Renal cortical epithelial cell (primary cell): Measurements from ENCODE around the gene PTPRQ. TPM values are rescaled to one million over a fixed set of nuclear protein-coding genes. Genes with fewer than 3 reads are reported as not detected.
"Not testable (repeated sequence)": the region's sequence is repeated elsewhere in the genome, so short reads cannot be mapped to it uniquely, and the experiment has no call there.

Experiments
- DNase-seq: peaks from one replicate; pipeline ENCODE4 v3.0.0-alpha.2; 2011; ENCODE audit warnings: low read depth
- total RNA-seq: library from RNA; depleted of rRNA; stranded (reverse); fragments of >200 nt; gene quantifications from 2 replicates; pipeline ENCODE4 v1.2.3, GENCODE V29; 2014

Gene PTPRQ, protein sequence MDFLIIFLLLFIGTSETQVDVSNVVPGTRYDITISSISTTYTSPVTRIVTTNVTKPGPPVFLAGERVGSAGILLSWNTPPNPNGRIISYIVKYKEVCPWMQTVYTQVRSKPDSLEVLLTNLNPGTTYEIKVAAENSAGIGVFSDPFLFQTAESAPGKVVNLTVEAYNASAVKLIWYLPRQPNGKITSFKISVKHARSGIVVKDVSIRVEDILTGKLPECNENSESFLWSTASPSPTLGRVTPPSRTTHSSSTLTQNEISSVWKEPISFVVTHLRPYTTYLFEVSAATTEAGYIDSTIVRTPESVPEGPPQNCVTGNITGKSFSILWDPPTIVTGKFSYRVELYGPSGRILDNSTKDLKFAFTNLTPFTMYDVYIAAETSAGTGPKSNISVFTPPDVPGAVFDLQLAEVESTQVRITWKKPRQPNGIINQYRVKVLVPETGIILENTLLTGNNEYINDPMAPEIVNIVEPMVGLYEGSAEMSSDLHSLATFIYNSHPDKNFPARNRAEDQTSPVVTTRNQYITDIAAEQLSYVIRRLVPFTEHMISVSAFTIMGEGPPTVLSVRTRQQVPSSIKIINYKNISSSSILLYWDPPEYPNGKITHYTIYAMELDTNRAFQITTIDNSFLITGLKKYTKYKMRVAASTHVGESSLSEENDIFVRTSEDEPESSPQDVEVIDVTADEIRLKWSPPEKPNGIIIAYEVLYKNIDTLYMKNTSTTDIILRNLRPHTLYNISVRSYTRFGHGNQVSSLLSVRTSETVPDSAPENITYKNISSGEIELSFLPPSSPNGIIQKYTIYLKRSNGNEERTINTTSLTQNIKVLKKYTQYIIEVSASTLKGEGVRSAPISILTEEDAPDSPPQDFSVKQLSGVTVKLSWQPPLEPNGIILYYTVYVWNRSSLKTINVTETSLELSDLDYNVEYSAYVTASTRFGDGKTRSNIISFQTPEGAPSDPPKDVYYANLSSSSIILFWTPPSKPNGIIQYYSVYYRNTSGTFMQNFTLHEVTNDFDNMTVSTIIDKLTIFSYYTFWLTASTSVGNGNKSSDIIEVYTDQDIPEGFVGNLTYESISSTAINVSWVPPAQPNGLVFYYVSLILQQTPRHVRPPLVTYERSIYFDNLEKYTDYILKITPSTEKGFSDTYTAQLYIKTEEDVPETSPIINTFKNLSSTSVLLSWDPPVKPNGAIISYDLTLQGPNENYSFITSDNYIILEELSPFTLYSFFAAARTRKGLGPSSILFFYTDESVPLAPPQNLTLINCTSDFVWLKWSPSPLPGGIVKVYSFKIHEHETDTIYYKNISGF (N-terminal part only)
- 0.17 and 0.20 TPM in 2 replicates for total RNA-seq

DNA sequence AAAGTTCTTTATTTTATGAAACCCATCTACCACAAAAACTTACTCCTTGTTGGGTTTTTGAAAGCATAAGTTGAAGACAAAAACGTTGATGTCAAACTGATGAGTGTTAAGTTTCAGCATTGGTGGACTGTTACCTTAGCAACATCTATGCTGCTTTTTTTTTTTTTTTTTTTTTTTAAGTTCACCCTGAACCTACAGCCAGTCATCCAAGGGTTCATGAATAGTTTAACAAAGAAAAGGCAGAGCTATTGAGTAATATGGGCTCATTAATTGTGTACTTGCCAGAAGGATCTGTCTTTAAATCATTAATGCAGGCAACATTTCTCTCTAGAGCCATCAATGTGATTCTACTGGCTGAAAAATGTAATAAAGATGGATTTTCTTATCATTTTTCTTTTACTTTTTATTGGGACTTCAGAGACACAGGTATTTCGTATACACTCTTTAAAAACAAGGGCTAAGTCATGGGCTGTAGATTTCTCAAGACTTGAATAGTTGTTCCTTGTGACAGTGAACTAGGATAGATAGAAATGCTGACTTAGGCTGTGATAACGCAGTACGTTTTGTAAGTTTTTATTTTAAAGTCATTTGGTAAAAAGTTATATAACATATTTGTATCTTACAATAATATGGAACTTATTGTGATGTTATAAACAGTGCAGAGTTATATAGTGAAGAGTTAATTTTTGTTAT lies at the start of gene PTPRQ:
Gene PTPRQ, plus strand, starts transcription at position 262 of the 693 bp plus-strand sequence. Its CDS starts 111 bp downstream, at position 373.
- peak; percentile 87 for DNase-seq

DNA sequence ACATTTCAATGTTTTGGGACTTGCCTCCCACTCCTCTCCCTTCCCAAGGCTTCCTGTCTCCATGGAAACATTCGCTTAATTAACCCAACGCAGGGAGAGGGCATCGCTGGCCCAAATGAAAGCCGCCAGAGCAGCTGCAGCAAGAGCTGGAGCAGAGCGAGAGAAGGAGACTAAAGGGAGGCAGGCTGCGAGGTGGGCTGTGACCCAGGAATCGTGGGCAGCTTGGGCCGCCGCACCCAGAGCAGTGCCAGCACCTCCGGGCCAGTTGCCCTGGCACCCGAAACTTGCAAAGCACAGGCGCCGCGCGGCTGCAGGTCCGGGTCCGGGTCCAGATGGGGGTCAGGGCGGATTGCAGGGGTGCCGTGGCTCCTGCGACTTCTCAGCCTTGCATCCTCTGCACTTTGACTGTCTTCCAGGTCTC lies 43.5 kb upstream of the PTPRQ start:
- DNase-seq, result no peak

DNA sequence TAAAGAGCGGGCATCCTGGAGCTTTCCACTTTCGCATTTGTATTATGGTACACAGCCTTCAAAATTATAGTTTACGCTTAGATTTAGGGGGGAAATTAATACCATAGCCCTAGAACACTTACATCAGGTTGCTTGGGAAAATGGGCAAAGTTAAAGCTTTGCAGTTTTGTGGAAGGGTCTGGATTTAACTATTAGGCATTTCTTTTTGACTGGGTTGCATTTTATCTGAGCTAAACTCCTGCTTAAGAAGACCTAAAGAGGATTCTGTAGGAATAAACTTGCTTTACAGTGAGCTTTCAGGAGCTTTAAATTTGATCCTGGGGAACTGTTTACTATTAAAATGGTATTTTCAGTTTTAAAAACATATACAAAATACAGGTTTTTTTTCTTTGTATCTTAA lies 42.8 kb upstream of the PTPRQ start:
- DNase-seq, result no peak

DNA sequence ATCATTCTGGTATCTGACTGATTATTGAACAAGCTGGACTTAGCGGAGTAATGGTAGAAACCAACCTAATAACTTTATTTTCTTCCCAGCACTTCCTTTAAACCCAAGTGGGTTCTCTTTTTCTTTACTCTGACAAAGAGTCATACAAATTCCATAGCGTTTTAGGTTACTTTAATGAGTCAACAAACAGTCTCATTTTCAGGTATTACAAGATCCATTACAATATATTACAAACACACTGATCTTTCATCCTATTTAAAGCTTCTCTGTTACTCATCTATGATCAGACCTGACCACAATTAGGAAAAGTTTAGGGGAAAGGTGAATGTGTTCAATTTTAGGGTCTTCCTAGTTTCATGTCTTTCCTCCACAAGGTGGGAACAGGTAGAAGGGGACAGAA lies 39.4 kb upstream of the PTPRQ start:
- no peak for DNase-seq

DNA sequence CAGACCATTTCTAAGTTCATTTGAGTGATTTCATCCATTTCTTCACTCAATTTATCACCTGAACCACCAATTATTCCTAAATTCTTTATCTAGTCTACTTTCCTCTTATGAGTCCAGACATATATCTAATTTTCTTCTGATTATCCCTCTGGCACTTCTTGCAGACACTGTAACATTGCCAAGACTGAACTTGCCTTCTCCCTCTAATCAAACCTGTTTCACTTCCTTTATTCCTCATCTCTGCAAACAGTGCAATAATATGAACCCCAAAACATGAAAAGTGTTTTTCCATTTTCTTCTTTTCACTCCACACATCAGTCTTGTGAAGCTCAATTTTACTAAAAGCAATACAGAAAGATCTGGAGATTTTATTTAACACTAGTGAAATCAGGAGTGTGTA lies 37.8 kb upstream of the PTPRQ start:
- DNase-seq, result no peak

DNA sequence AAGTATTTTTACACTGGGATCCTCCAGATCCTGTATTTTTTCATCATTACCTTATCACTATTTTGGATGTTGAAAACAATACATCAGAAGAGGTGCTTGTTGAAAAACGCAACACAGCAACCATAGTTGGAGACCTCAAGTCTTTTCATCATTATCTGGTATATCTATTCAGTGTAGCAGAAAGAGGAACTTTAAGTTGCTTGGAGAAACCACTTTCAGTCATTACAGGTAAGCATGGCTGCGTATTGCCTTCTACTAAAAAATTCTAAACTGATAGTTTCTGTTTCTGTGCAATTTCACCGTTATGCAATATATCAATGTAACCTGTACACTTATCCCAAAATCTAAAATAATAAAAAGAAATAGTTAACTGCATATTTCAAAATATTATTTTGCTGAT lies 32.2 kb upstream of the PTPRQ start:
- DNase-seq, result no peak

DNA sequence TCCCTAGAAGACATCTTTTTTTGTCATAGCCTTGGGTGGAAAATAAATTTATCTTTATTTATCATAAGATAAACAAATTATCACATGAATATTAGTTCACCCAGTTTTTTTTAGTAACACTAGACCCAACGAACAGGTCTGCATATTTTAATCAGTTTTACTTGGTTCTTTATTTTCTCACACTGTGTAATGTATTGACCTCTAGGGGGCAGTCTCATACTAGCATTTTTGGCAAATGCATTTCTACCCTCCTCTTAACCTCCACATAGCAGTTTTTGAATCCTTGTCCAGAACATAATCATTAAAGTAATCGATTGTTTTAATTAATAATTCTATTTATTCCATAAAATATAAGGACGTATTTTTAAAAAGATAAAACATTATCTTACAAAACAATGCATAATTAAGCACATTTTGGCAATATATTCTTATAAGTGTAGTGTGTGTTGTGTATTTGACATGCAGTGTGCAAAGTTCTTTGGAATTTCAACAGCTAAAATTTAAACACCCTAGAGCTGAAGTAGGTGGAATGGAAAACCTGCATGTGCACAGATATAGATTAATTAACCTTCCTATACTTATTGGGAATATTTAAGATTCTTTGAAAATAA lies 31.6 kb upstream of the PTPRQ start:
- DNase-seq, result peak; percentile 55

DNA sequence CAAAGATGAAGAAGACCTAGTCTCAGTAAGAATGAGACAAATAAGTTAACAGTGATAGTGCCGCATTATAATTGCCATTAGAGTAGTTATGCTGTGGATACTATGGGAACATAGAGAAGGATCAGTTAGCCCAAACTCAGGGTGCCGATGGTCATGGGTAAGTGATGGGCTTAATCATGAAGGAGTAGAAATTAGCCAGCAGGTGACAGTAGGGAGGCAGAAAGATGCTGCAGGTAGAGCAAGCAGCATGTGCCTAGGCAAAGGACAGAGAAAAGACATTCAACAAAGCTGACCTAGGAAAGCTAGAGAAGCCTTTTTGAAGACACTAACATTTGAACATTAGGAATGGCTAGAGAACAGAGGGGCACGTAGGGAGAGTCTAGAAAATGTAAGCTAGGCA lies 30.6 kb upstream of the PTPRQ start:
- no peak for DNase-seq

DNA sequence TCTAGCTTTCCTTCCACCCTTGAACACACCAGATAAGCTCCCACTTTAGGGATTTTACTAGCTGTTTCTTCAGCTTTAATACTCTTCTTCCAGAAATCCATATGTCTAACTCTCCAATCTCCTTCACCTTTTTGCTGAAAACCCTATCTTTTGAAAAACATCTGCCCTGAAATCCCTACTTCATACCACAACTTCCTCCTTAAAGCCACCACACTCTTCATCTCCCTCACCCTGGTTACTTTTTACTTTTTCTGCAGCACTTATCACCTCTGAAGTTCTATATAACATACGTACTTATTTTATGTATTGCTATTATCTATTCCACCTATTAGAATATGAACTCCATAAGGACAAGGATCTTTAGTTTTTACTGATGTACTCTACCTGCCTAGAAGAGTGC lies 28.6 kb upstream of the PTPRQ start:
- no peak for DNase-seq

DNA sequence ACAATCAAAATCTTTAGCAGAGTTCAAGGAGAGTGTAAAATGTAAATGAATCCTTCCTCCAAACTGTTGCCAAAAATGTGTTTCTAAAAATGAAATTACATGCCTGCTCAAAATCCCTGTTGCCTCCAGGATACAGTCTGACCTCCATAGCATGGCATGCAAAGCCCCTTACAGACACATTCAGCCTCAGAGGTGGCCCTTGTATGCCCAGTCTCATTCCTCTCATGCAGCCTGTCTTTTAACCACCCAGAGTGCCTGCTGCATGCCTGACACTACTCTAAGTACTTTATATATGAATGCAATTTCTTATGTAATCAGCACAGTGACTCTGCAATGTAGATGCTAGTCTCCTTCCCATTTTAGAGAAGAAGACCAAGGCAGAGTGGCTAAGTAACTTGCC lies 24.4 kb upstream of the PTPRQ start:
- no peak for DNase-seq

DNA sequence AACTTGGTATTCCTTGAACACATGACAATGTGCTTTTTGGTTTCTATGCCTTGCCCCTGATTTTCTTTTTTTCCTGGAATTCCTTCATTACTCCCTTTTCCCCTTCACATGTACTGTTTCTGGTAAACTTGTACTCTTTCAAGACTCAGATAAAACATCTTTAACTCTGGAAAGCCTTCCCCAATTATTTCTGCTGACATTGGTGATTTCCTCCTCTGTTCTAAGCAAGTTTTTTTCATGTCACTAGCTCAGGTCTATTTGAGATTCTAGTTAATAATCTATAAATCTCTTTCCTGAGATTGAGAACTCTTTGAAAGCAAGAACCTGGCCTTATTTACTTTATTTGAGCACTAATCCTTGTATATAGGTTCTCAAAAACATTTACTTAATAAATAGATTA lies 24.0 kb upstream of the PTPRQ start:
- no peak for DNase-seq

DNA sequence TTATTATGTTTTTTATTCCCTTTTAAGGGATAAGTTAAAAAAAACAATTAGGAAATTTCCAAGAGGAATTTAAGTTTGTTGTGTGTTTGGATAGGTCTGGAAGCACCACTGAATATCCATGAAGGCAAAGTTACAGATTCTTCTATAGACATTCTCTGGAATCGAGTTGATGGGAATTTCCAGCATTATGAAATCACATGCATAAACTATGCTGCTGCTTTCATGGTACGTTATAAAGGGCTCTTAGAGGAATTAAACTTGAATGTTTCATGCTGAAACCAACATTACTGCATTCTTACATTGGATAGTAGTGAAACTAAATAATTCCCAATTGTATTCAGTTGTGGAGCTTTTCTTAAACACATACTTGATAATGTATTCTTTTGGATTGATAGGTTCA lies 21.5 kb upstream of the PTPRQ start:
- DNase-seq, result peak; percentile 40

DNA sequence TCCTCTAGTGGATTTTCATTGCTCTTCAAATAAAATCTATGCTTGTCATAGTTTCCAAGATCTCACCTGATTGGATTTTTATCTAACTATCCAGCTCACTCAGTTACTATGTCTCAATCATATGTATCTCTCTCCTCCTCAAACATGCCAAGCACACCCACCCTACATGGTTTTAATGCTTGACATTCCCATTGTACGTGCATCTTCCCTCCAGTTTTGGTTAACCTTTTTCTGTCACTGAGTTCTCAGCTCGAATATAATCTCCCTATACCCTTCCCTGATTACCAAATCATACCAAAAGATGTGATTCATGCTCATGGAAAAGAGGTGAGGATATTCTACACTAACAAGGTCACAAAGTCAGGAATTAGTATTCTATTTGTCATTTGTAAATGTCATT lies 12.0 kb upstream of the PTPRQ start:
- no peak for DNase-seq

DNA sequence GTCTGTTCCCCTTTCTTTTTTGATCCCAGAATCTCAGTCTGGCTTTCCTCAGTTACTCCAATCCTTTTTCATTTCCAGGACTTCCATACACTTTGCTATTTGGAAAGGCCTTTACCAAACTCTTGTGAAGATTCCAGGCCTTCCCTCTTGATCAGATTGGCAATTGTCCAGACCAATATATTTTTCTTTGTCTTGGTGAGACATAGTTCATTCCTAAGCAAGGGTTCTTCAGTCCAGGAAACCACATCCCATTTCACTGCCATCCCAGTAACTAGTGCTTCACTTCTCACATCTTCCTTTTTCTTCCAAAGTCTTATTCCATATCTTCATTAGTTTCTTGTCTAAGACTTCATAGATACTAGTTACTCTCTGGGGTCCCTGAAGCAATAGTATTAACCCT lies 2.1 kb upstream of the PTPRQ start:
- DNase-seq, result peak; percentile 54

DNA sequence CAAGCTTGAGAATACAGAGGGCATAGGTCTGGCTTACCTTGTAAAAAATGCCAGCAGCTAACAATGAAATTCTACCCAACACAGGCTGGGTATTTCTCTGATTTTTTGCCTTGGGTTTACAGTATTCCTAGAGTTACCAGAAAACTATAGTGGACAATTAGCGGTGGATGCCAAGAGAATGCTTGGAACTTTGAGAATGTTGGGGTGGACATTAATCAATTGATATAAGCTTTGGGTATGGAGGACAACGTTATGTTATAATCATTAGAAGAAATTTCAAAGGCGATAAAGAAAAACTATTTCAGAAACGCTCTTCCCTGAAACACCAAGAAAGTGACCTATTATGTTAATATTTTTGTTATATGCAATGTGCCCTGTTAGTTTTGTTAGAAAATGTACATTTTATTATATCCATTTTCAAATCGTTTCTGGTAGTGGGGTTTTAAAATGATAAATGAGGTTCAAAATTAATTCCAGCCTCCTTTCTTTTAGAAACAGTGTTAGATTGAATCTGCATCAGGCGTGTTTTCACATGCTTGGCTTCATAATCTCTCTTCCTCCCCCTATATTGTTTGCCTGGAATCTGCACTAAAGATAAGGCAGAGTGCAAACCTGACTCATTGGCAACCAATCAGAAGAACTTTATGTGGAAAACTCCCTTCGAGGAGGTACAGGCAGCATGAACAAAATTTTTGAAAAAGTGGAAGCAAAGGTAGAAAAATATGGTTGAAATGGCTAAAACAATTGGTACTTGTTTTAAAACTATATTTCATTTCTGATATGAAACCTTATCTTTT lies 1.4 kb upstream of the PTPRQ start:
- no peak for DNase-seq

DNA sequence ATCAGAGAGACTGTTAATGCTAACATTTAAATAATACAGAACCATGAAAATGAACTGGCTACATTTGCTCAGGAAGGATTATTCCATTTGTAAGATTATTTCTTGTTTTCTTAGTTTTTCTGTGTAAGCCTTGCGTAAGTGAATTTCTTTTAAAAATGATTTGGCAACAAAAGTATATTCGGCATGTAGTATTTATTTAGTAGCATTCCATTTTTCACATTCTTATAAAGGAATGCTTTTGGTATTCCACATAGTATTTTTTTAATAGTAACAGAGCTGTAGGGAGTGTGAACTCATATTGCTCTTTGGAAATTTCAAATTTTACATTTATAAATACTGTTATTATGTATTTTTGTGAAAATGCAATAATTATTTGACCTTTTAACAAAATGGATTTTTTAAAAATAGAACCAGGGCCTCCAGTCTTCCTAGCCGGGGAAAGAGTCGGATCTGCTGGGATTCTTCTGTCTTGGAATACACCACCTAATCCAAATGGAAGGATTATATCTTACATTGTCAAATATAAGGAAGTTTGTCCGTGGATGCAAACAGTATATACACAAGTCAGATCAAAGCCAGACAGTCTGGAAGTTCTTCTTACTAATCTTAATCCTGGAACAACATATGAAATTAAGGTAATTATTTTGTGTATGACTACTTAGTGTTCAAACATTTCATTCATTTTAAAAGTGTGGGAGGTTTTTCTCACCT lies 1.2 kb downstream of the PTPRQ start:
- DNase-seq, result no peak

DNA sequence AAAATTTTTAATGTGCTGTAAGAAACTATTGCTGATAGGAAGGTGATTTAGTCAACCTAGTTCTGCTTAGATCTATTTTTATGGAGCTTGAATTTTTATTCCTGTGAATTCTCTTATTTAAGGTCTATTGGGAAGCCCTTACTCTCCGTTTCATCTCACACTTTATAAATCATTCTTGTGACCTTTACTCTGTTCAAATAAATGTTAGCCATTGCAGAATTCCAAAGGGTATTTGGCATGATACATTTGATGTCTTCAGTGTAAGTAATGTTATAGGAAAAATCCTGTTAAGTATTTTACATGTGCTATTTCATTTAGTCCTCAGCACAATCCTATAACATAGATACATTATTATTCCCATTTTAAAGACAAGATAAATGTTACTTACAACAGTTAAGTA lies 12.5 kb downstream of the PTPRQ start:
- no peak for DNase-seq

DNA sequence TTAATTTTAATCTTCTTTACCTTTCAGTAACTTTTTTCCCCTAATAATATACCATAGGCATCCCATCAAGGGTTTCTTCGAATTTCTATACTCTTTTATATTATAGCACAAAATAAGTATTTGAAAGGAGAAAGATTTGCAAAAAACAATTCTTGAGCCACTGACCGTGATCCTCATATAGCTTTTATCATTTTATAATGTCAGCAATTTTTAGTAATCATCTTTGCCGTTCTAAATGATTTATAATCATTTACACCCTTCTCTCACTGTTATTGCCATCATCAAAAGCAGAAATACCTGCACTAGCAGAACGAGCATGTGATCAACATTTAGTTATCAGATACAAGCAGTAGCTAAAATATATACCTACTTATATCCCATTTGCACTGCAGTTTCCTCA lies 16.9 kb downstream of the PTPRQ start:
- DNase-seq, result no peak

DNA sequence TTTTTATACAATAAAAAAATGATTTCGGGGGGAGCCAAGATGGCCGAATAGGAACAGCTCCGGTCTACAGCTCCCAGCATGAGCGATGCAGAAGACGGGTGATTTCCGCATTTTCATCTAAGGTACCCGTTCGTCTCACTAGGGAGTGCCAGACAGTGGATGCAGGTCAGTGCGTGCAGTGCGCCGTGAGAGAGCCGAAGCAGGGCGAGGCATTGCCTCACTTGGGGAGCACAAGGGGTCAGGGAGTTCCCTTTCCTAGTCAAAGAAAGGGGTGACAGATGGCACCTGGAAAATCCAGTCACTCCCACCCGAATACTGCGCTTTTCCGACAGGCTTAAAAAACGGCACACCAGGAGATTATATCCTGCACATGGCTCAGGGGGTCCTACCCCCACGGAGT lies 17.8 kb downstream of the PTPRQ start:
- not testable (repeated sequence) for DNase-seq

DNA sequence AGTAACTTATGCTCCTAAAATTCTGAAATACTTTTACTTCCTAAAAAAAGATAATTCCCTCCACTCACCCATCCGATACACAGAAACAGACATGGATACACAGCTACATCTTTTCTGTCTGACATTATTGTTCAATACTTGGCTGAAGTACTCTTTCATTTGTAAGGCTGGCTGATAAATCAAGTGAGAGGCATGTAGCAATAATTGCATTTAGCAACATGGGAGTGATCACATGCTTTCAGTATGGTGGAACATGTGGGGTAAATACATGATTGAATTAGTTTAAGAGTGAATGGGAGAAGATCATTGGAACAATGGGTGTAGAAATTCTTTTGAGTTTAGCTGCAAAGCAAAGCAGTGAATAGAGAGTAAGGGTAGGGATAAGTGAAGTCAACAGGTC lies 25.6 kb downstream of the PTPRQ start:
- DNase-seq, result no peak
